ENCODE results near the gene NET1.
"Not testable (repeated sequence)": the region's sequence is repeated elsewhere in the genome, so short reads cannot be mapped to it uniquely, and the experiment has no call there.

Gene NET1

DNA sequence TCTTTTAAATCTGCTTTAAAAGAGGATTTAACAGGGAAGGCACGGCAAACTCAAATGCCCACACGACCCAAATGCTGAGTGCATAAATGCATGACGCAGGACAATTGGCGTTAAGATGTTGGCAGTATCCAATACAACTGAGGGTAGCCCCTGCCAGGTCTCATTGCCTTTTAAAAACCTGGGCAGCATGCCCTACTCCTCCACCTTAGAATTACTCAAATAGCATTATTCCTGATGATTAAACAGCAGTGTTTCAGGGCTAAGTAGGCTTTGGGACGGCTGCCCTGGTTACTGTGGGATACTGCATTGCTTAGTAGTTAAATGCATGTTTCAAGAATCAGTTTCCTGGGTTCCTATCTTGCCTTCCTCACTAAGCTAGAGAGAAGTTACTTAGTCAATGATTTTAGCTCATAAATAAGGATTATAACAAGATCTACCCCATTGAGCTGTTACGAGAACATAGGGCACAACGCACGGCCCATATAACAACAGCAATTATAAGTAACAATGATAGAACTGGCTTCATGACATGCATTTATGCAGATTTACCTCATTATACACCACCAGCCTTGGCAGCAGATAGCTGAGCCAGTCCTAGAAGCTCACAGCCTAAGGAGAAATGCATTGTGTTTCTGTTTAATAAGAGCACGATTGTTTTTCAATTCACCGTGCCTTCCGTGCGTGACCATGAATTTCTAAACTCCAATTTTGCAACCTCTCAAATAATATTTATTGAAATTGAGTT lies 15.6 kb upstream of the NET1 start:
- DNase-seq (ENCODE audit: low spot score): no peak

DNA sequence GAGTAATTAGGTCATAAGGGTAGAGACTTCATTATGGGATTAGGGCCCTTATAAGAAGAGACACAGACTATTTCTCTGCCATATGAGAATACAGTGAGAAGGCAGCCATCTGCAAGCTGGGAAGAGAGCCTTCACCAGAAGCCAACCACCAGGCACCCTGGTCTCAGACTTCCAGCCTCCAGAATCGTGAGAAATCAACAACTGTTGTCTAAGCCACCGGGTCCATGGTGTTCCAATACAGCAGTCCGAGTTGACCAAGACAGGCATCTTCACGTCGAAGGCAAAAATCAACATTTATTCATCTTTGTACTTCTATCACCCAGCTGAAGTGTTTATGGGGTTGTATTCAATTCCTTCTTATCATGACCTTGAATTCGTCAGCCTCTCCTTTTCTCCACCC lies 13.0 kb upstream of the NET1 start:
- no peak for DNase-seq (ENCODE audit: low spot score)

DNA sequence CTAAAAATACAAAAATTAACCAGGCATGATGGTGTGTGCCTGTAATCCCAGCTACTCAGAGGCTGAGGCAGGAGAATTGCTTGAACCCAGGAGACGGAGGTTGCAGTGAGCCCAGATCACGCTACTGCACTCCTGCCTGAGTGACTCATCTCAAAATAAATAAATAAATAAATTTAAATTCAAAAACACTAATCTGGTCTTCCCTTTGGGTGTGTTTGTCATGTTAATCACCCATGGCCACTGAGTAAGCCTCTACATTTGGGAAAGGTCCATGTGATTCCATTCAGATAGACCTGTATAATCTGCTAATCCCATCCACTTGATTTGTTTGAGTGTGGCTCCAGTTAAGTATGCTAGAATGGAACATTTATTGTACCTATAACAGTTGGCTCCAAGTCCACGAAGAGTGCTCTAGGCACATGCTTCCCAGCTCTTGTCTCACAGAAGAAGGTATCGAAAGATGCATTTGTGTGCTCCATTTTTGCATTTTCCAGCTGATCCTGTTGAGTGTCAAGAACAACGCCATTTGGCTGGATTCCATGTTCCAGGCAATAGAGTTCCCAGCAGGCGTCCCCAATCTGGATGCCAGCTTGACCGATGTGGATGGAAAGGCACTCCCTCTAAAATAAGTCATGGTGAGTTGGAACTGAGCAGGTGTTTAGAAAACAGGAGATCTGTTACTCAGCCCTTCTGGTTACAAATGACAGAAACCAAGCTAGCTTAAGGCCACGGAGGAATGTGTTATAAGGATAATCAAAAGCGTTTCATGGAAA lies 11.7 kb upstream of the NET1 start:
- DNase-seq (ENCODE audit: low spot score): no peak

DNA sequence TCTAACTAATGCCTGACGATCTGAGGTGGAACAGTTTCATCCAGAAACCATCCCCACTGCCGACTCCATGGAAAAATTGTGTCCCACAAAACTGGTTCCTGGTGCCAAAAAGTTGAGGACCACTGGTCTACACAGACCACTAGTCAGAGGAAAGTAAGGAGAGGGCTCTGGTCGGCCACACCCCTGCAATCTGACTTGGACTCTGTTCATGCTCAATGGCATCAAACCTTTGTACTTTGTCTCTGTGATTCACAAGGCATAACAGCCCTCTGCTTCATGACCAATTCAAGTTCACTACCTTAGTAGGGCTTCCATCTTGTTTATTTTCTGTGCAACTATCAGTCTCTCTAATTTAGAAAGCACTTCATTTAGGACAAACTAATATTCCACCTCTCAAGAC lies 9.6 kb upstream of the NET1 start:
- DNase-seq (ENCODE audit: low spot score): no peak

DNA sequence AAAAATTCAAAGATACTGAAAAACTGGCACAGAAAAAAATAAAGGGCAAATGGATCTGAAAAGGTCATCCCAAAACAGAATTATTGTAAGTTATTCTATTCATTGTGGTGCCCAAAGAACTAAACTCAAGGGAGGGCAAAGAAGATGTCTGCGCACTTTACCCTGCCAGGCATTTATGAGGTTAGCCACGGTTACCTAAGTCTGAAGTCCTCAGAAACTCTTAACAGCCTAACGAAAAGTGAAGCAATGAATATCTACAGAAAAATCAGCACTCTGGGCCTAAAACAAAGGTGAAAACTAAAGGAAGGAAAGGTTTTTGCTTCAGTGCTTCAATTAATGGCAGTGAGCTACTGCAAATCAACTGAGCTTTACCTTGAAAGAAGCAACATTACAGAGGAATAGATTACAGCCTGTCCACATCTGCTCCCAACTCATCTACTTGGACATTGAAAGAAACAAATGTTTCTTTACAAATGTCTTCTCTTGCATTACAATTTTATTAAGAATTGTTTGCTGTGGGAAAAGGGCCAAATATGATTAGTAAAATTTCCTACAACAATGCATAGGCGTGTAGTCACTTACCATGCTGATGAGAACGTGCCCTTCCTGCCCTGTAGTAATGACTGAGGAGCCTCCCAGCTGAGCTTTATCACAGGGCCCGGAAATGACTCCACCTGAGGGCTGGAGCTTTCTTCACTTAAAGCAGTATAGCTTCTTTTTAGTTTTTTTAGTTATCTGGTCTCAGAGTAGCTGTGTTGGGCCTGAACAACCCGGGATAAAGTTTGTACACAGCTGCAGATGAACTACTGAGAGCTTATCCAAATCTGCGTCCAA lies 7.9 kb upstream of the NET1 start, which contains the start of gene TUBAL3:
Gene TUBAL3 (minus strand): TSS at position 621 of the 834 bp plus-strand sequence. CDS start 36 bp downstream, at position 585.
- no peak for DNase-seq (ENCODE audit: low spot score)

DNA sequence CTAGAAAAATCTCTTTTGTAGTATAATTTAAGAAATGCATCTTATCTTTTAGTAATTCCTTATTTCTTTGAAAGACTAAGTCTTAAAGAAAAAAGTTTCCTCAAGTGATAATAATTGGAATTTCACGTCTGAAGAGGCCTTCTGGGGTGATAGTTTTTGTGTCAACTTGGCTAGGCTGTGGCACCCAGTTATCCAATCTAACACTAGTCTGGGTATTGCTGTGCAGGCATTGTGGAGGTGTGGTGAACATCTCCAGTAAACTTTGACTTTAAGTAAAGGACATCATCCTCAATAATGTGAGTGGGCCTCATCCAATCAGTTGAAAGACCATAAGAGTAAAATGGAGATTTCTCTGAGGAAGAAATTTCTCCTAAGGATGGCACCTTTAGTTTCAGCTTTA lies 5.4 kb upstream of the NET1 start:
- DNase-seq (ENCODE audit: low spot score): no peak

DNA sequence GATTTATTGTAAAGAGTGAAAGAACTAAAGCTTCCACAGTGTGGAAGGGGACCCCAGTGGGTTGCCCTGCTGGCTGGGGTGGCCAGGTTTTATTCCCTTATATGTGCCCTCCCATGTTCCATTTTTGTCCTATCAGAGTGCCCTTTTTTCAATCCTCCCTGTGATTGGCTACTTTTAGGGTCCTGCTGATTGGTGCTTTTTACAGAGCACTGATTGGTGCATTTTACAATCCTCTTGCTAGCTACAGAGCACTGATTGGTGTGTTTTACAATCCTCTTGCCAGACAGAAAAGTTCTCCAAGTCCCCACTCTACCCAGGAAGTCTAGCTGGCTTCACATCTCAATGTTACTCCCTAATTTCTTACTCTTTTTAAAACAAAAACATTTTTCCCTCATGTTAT lies 1.6 kb upstream of the NET1 start:
- not testable (repeated sequence) for DNase-seq (ENCODE audit: low spot score)

DNA sequence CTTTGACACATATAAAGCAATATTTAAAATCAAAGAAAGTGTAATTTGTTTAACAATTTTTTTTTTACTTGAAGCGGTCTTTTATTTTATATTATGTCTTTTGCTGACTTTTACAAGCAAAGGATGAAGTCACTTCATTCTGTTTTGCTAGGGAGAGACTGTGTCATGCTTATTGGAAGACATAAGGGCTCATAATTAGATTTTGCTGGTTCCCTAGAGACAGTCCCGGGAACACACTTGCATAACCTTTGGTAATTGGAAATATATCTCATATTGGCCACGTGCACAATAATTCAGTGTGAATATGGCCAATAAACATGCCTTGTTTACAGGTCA lies 448 bp upstream of the NET1 start:
- DNase-seq (ENCODE audit: low spot score): no peak

DNA sequence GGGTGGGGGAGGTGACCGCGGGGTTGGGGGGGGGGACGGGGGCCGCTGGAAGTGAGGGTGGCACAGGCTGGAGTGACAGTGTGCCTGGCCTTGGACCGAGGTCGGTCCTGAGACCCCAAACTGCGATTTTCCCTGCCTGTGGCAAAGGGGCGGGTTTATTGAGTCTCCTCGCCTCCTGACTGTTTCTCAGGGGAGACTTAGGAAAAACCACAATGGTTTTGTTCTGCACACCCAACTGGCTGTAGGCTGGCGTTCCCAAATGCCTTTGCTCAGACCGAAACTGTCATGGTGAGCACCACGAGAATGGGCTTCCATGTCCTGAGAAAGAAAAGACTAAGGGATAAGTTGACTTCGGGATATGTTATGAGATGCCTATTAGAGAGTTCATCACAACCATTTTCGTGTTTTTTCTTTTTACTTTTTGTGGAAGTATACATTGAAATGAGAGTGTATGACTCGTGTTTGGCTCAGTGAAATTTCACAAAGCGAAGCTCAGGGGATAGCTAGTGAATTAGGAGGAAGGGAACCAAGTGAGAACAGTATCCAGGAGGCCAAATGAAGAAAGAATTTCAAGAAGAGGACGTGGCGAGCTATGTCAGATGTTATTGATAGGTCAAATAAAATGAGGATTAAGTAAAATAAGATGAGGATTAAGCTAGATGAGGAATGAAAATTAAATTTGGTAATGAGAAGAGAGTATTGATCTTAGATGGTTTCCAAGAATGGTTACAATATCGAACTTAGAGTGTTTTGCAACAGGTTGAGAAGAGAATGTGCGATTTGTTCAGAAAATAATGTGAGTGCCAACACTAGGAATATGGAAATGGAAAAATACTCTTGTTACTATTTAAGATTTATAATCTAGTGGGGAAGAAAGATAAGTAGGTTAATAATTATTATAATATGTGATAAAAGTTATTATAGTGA lies 918 bp downstream of the NET1 start:
- no peak for DNase-seq (ENCODE audit: low spot score)

DNA sequence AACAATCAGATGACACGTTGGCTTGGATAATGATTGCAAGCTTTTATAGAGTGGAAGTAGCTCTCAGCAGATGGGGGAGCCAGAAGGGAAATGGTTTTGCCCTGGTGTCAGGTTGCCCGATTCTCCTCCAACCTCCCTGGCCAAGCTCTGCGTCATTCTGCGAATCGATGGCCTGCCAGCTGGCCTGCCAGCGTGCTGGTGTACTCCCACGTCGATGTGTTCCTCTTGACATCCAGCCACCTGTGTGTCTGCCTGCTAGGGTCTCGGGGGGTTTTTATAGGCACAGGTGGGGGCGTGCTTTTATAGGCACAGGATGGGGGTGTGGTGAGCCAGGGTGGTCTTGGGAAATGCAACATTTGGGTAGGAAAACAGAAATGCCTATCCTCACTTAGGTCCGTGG lies 4.6 kb downstream of the NET1 start:
- no peak for DNase-seq (ENCODE audit: low spot score)

DNA sequence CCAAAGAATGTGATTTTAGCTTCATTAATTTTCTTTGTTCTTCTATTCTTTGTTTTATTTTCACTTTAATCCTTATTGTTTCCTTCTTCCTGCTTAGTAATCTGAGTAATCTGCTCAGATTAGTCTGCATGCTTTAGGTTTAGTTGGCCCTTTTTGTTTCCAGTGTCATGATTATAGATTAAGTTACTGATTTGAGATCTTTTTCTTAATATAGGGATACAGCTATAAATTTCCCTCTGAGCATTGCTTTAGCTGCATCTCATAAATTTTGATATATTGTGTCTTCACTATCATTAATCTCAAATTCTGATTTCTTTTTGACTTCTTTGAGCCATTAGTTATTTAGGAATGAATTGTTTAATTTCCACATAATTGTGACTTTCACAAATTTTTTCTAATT lies 6.2 kb downstream of the NET1 start:
- DNase-seq (ENCODE audit: low spot score): no peak

DNA sequence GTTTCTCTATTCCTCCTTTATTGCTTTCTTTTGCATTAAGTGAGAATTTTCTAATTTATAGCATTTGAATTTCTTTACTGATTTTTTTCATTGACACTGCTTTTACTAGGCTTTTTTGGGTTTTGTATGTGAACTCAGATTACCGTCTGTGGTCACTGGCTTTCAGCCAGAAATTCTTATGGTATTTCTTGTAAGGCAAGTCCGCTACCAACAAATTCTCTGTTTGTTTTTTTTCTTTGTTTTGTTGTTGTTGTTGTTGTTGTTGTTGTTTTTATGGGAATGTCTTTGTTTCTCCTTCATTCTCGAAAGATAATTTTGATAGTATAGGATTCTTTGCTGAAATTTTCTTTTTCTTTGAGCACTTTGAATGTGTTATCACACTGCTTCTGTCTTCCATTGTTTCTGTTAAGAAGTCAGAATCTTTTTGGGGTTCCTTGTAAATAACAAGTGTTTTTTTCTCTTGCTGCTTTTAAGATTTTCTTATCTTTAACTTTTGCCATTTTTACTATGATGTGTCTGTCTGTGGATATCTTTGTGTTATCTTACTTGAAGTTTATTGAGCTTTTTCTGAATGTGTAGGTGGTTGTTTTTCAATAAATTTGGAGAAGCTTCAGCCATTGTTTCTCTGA lies 7.2 kb downstream of the NET1 start:
- no peak for DNase-seq (ENCODE audit: low spot score)

DNA sequence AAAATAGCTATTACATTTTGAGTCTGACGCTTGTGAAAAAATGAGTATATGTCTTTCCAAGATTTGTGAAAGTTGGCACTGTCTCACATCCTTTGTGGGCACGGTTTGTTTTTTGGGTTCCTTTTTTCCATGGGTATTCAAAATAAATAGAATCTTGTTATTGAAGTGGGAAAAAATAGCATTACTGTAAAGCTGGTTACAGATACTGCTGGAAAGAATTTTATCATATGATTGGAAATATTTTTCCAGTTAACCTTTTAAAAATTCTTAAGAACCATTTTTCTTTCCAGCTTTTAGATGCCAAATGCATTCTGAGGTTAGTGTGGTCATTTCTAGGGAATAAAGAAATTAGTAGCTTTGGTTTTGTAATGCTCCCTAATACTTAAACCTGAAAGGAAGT lies 11.4 kb downstream of the NET1 start:
- DNase-seq (ENCODE audit: low spot score): no peak

DNA sequence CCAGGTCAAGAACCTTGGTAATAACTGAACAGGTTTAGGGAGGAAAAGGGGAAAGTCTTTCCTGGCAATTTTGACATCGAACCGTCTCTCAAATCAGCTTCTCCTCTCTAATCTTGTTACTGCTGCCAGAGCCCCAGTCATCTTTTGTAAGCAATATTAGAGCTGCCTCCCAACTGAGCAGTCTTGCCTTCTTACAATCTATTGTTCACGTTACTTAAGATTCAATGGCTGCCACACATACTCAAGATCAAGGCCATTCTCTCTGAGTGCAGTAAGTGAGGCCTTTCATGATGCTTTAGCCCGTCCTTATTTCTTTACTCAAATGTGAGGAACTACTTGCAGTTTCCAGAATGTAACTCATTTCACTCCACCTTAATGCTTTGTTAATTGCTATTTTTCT lies 12.4 kb downstream of the NET1 start:
- no peak for DNase-seq (ENCODE audit: low spot score)

DNA sequence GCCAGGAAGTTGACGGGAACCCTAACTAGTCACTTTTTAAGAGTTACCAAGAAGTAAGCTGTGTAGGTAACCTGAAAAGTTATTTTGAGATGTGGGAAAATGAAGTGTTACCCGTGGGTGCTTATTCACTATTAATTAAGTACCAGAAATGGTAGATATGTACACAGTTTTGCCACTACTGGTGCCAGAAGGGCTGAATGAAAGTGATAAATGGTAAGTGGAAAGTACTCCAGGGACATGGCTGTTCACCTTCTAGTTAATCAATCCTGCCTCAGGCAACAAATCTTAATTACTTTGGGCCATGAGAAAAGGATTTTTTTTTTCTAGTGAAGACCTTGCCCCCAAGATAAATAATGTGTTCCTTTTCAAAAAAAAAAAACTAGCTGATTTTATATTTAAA lies 15.8 kb downstream of the NET1 start:
- DNase-seq (ENCODE audit: low spot score): no peak

DNA sequence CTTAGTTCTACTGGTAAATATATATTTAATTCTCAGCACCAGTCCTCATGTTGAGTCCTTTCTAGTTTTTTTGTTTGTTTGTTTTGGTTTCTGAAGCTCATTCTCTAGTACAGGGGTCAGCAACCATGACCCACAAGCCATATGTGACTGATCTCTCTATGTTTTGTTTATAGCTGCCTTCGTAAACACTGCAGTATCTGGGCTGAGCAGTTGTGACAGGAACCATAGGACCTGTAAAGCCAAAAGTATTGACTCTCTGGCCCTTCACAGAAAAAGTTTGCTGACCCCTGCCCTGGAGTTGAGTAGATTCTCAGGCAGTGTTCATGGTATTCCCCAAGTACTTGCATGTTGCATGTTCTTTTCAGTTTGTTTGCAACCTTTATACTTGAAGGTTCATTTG lies 20.8 kb downstream of the NET1 start:
- DNase-seq (ENCODE audit: low spot score): no peak

DNA sequence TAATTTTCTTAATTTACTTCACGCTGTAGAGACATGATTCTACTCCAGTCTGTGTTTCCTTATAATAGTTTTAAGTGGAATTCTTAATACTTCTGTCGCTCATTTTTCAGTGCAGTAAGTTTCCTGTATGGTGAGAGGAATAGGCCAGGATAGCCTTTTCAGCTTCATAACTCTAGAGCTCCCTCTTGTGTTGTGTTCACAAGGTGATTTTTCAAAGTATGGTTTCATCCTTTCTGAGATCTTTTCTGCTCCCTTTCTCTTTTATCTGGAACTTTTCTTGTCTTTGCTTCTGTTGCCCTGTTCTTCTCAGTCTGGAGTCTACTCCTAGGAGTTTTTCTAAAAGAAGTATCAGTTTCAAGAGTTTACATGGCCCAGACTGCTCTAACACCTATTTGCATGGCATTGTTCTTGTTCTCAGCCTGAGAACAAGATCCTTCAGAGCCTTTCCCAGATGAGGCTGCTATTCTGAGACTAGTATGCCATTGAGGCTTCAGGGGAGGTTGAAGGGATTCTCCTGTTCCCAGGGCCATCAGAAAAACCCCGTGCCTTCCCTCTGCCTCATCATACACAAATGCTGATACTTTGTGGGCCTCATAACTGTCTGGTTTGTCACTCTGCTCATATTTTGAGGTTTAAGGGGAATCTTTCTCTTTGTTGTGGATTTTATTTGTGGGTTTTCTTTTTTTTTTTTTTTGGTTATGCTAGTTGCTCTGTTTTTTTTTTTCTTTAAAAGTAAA lies 21.8 kb downstream of the NET1 start:
- DNase-seq (ENCODE audit: low spot score): no peak

DNA sequence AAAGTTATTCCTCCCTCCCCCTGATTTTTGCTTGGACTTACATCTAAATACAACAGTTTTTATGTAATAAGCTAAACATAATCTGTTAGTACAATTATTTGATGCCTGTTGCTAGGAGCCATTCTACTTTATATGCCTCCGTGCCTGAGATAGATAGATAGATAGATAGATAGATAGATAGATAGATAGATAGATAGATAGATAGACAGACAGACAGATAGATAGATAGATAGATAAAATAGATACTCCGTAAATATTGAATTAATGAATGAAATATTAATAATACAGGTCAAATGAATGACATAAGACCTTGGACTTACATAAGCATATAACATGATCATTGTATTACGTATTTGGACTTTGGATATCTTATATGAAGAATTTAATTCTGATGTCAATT lies 23.0 kb downstream of the NET1 start:
- DNase-seq (ENCODE audit: low spot score): no peak

DNA sequence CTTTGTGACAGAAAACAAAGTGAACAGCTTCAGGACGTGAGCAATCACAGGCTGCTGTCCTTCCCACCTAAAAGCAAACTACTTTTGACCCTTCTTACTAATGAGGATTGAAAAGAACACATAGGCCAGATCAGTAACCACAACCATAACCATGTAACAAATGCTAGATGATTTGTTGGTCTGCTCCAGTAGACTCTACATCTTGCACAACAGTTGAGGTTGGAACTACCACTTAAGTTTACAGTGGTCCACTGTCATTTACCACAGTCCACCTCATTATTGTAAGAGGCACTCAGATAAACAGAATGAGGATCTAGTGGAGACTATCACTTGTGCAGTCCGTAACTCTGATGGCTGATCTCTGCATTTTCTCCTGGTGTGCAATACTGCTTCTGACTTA lies 27.8 kb downstream of the NET1 start:
- DNase-seq (ENCODE audit: low spot score): no peak

DNA sequence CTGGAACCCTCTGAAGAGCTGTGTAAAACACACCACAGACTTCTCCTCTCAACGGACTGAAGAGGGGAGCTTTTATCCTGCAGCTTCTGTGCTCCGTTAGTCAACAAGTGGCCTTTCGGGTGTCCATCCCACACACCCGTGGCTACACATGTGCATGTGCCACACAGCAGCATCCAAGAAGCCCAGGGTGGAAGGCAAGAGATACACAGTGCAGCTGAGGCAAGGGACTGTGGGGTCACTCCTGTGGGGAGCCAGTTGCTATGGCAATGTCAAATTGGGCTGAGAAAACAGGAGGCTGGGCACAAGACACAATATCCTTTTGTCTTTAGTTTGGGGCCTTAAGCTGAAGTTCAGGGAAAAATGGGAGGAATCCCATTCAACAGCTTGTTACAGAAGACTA lies 28.7 kb downstream of the NET1 start:
- DNase-seq (ENCODE audit: low spot score): no peak

Measured in ecto neural progenitor cell (in vitro differentiated cells).